ENCODE data around the gene CLCNKB.
A peak's percentile ranks its signal among the peaks of the same experiment; 100 is the strongest.

The CLCNKB gene

DNA sequence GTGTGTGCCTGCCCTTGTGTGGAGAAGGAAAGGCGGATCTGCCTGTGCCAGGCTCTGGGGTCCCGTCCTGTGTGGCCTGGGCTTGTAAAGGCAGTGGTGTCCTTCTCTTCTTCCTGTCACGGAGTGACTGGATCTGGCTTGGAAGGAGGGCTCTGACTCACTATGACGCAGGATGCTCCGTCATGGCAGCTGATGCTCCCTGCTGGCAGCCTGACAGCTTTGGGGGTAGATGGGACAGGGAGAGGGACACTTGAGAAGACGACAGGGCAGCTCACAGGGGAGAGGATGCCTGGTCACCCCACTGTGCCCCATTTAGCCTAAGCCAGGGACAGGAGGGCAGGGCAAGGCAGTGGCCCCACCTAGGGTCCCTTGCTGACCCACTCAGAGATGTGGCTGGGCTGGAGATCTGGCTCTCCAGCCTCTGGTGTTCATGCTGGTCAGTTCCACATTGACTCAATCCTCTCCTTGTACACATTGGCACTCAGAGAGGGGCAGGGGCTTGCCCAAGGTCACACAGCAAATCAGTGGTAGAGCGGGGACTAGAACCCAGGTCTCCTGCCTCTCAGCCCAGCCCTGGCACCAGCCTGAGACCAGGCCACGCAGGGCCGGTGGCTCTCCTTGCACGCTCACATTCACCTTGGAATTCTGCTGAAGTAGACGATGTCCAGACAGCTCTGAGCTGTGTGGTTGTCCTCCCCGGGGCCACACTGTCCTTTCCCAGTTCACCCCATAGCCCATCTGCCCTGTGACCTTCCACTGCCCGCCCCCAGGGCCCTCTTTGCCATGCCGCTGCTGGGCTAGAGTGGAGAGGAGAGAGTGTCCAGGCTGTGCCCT lies 32.7 kb downstream of the CLCNKB start:
- no peak for DNase-seq (ENCODE audit: low spot score)

DNA sequence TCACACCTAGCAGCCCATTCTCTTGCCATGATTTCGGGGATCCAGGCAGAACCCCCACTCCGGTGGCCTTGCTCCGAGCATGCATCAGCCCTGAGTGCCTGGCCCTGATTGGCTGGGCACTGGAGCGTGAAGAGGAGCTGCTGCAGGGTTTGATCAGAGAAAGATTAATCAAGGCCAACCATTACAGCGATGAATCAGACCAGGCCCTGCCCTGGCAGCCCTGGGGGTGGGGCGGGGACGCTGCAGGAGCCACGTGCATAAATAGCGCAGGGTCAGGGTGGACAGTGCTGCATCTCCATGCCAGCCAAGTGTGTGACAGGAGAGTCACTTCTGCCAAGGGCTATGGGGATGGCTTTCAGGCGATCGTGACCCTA lies 33.3 kb downstream of the CLCNKB start:
- DNase-seq (ENCODE audit: low spot score) = no peak

DNA sequence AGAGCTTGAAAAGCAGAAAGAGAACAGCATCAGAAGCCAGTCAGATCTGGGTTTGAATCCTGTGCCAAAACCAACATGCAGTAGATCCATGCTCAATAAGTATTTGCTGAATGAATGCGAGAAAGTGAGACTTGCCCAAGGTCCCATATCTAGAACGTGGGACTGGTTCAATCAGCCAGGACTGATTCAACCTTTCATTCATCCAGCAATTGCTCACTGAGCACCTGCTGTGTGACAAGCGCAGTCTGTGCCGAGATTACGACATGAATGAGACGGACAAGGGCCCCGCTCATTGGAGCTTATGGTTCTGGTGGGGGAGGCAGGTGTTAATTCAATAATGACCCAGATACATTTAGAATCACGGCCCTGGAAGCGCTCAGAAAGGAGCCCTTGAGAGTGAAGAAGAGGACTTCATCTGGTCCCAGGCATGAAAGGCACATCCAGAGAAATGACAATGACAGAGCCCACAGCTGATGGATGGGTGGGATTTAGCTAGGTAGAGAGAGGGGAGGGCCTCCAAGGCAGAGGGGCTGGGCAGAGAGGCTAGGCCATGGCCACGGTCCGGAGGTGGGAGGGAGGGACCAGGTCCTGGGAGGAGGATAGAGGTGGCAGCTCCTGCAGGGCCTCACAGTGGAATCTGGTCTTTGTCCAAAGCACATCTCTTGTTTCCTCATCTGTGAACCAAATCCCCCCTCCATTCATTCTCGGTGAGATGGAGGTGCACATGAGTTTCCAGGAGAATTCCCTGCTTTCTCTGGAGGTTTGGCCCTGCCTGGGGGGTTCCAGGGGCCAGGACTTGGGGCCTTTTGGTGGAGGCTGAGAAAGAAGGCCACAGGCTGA lies 34.0 kb downstream of the CLCNKB start:
- DNase-seq (ENCODE audit: low spot score) = no peak

DNA sequence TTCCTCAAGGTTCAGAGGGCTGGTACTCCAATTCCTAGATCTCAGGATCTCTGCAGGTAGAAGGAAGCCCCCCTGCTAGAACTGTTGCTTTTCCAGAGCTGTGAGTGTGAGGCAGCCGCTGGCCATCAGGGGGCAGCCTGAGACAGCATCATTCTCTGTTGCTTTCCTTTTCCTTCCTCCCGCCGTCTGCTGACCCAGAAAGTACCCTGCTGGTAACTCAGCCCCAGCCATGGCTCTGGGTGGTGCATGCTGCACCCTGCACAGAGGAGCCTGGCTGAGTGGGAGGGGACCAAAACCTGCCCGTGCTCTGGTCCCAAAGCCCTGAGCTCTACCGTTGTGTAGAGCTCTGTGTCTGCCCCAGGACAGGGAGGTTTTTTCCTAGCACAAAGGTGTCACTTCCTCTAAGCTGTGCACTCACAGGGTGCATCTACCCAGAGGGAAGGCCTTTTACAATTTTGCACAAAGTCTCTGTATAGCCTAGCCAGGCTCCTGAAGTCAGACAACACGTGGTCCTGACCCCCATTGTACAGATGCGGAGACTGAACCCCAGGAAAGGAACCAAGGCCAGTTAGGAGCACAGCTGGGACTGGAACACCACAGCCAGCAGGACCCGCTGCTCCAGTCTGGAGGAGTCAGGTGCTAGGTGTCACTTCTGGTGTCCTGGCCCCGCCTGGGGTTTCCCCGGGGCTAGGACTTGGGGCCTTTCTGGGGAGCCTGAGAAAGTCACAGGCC lies 35.5 kb downstream of the CLCNKB start:
- peak; percentile 68 for DNase-seq (ENCODE audit: low spot score)

DNA sequence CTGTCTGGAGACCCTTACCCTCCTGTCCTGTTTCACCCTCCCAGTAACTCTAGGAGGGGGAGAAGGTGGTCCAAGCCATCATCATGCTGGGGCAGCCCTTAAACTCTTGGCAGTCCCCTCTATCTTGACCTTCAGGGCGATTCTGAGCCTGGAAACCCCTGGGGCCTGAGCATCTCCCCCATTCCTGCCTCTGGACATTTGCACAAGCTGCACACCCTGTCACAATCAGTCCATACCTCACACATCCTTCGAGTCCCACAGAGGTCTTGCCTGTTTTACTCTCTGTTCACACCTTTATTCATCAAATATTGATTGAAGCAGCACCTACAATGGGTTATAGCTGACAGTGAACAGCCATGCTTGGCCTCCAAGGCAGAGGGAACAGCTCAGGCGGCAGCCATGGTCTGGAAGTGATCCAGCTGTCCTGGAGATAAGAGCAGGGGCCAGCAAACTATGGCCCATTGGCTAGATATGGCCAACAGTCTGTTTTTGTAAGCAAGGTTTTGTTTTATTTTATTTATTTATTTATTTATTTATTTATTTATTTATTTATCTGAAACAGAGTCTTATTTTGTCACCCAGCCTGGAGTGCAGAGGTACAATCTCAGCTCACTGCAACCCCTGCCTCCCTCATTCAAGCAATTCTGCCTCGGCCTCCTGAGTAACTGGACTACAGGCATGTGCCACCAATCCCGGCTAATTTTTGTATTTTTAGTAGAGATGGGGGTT lies 37.0 kb downstream of the CLCNKB start:
- DNase-seq (ENCODE audit: low spot score) = no peak

DNA sequence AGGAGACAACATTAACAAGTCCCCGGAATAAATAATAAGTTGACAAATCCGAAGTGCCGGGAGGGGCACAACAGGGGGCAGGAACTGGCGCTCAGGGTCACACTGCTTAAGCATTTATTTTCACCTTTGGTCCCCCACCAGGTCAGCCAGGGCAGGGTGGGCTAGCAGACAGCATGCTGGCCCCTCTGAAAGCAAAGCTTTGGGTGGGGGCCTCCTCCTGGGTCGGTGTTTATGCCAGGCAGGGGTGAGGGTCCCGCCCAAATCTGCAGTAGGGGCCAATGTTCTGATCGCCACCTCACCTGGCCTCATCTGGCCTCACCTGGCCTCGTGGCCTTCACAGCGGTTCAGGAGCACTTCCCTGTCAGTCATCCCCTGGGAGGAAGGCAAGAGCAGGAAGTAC lies 38.1 kb downstream of the CLCNKB start:
- DNase-seq (ENCODE audit: low spot score) = no peak

DNA sequence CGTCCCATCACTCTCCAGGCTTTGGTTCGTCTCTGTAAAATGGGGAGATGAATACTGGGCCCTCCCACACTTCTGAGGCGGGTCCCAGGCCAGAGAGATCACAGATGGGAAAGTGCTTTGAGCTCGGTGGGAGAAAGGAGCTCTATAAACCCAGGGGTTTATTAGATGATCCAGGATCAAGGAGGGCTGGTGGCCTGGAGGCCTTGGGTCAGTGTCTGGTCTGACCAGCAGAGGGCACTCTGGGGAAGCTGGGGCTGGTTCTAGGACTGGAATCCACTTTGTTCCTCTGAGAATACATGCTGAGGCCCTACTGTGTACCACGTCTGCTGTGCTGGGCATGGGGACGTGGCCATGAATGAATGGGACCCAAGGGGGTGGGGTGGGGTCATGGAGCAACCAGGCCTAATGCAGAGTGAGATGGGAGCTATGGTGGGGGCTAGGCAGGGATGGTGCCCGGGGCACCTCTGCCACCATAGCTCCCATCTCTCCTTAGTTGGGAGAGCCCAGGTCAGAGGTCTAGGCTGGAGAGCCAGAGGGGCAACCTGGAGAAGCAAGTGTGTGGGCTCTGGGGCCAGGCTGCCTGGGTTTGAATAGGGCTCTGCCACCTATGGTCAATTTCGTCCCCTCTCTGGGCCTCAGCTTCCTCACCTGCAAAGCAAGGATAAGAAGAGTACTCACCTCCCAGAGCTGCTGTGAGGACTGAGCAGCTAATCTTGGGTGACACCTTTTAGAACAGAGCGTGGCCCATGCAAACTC lies 38.9 kb downstream of the CLCNKB start:
- peak; percentile 52 for DNase-seq (ENCODE audit: low spot score)

DNA sequence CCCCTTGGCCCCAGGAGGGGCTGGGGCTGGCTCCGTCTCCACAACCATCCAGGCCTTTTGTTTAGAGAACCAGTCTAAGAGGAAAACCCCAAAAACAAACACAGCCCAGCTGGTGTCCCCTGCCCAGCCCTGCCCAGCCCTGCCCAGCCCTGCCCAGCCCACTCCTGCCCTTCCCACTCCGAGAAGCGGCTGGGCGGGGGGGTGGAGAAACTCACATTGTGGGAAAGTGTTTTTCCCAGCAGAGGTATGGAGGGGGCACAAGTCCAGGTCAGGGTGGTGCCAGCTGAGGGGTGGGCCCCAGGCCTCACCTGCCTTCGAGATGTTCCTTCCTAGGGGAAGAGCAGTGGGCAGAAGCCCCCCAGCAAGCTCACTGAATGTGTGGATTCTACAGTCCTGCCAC lies 39.9 kb downstream of the CLCNKB start:
- DNase-seq (ENCODE audit: low spot score) = no peak

DNA sequence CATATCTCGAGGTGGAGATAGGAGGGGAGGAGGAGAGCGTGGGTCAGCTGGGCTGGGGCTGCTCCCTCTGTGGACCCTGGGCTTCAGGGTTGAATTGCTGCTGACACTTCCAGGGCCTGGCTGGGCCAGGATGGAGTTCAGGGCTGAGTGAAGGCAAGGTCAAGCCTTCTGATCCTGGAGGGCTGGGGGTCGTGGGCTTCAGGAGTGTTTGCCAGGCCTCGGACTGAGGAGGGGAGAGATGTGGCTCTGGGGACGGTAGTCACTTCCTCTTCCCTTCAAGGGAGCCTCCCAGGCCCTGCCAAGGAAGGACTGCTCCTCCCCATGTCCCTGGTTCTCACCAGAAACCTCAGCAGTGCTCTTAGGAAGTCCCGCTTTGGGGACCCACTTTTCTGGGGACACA lies 41.9 kb downstream of the CLCNKB start:
- no peak for DNase-seq (ENCODE audit: low spot score)

DNA sequence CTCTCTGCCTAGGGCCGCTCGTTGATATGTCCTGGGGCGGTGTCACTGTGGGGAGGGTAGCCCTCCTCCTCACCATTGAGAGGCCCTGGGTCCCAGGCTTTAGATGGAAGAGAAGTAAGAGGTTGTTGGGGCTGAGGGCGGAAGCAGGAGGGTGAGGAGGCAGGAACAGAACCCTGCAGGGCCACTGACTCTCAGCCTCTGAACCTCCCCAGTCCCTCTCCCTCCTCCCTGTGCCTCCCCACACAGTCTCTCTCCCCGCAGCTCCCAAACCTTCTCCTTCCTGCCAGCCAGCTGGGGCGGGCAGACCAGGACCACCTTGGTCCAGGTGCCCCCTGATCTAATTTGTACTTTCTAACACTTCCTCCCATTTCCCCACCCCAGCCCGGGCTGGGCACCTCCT lies 44.2 kb downstream of the CLCNKB start:
- no peak for DNase-seq (ENCODE audit: low spot score)

DNA sequence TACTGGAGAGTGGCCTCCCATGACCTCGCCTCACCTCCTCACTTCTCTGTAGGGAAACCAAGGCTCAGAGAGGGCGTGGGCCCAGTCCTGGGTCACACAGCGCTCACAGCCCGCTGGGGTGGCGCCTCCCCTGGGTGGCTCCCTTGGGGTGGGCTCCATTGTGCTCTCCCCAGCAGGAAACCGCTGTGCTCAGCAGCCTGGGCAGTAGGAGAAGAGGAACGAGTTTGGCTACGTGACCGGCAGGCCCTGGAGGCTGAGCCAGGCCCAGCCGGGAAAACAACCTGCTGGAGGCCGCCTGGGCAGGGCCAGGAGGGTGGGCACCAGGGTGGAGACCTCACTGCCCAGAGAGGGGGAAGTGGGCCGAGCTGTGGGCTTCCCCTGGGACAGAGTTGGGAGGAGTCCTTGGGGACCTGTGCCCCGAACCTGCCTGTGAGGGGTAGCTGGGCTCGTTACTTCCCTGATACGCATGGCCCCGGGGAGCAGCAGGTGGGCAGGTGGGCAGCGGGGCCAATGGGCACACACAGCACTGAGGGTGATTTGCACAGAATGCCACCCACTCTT lies 44.8 kb downstream of the CLCNKB start:
- DNase-seq (ENCODE audit: low spot score) = no peak

DNA sequence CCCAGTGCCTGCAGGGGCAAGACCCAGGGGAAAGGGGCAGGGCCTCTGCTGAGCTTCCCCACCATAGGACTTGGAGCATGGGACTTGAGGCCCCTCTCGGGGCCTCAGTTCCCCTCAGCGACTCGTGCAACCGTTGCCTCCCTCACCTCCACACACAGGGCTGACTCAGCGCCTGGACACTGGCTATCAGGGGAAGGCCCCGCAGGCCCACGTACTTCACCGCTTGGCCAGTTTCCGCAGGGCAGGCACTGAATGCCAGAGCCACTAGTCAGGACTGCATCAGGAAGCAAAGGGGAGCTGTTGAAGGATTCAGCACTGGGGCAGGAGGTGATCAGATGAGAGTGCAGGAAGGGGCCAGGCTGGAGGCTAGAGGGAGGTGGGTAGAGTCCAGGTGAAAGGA lies 45.4 kb downstream of the CLCNKB start:
- no peak for DNase-seq (ENCODE audit: low spot score)

DNA sequence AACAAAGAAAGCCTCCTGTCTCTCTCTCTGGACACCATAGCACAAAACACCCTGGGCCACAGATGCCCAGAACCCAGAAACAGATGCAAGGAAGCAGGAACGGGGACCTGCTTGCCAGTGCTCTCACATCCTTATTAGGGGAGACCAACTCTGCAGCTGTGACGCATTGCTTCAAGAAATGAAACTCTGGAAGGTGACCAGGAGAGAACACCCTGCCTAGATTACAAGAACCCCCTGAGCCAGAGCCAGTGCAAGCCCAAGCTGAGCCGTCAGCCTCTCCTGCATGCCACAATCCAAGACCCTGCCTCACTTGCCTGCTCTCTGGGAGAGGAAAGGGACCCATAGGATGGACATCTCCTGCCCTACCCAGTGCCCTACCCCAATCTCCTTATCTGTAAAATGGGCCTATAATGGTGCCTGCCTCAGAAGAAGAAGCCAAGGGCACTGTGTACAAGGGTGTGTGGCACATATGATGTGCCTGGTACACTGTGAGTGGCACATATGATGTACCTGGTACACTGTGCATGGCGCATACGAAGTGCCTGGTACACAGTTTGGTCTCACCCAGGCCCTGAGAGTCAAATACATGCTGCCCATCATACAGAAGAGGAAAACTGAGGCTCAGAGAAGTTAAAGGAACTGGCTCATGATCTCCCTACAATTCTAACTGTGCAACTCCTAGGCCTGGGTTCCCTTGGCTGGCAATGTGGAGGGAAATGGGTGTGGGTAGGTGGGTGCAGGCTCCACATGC lies 46.7 kb downstream of the CLCNKB start:
- DNase-seq (ENCODE audit: low spot score) = no peak

DNA sequence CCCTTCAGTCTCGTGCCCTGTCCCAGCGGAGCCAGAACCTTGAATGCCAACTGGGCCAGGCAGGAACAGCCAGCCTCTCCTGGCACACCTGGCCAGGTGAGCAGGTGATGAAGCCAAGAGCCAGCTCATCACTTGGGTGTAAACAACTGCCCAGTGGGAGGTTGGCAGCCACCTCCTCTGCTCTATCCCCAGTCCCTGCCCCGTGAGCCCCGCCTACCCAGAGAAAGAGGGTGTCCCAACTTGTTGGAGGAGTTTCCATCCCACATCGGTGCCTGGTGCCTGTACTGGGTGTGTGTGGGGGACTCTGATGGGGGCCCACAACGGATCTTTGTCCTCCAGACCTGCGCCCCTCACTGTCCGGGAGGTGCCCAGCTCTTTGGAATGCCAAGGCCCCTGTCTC lies 47.7 kb downstream of the CLCNKB start:
- DNase-seq (ENCODE audit: low spot score) = no peak

DNA sequence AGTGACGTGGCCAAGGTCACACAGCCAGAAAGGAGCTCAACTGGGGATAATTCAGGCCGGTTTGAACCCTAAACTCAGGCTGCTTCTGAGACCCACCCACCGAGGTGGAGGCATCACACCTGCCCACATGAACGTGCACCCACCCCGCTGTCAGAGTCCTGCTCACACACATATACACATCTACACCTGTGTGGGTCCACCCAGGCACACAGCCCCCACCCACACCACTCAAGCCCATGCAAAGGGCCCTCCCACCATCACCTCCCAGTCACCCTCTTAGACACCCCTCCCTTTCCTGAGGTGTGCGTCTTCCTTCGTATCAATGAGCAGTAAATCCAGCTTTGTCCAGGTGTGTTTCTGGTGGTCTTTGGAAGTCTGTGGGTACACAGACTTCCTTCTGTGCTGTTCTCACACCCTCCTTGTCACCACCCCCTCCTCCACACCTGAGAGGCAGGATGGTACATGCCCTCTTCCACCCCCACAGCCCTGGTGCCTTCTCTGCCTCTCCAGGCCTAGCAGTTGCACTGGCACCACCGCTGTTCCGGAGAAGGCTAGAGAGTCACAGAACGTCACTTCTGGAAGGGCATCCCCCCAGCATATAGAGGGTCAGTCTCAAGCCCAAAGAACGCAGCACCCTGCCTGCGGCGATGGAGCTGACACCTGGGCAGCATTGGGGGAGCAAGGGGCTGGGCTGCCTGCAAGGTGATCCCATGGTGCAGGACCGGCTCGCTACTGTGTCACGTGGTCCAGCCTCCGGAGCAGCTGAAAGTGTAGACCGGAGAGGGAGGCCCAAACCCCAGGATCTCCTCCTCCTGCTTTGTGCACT lies 48.7 kb downstream of the CLCNKB start:
- DNase-seq (ENCODE audit: low spot score) = no peak

DNA sequence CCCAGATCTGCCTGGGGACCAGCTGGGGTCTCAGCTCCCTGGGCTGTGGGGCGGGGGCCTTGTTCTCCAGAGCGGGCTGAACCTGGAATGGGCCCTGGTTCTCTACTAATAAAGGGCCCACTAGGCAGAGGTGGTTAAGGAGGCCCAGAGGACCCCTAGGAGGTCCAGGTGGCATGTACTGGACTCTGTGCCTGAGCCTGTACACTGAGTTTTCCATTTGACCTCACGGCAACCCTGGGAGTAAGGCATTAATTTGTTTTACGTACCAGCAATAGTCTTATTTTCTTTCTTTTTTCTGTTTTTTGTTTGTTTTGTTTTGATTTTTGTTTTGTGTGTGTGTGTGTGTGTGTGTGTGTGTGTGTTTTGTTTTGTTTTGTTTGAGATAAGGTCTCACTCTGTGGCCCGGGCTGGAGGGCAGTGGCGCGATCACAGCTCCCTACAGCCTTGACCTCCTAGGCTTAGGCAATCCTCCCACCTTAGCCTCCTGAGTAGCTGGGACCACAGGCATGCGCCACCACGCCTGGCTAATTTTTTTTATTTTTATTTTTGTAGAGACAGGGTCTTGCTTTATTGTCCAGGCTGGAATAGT lies 49.4 kb downstream of the CLCNKB start:
- no peak for DNase-seq (ENCODE audit: low spot score)

DNA sequence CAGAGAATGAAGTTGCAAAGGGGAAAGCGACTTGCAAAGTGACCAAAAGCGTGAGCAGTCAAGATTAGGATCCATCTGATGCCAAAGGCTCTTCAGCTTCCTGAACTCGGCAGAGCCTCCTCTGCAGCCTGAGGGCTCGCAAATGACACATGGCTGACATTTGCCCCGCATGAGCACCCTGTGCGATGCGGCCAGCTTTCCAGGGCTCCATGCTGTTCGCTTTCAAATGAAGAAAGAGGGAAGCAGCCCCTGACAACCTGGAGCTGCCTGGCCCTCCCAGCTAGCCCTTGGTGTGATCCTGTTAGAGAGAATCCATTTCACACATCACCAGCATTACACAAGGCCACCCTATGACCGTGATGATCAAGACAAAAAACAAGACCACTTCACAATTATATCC lies 50.0 kb downstream of the CLCNKB start:
- DNase-seq (ENCODE audit: low spot score) = no peak

DNA sequence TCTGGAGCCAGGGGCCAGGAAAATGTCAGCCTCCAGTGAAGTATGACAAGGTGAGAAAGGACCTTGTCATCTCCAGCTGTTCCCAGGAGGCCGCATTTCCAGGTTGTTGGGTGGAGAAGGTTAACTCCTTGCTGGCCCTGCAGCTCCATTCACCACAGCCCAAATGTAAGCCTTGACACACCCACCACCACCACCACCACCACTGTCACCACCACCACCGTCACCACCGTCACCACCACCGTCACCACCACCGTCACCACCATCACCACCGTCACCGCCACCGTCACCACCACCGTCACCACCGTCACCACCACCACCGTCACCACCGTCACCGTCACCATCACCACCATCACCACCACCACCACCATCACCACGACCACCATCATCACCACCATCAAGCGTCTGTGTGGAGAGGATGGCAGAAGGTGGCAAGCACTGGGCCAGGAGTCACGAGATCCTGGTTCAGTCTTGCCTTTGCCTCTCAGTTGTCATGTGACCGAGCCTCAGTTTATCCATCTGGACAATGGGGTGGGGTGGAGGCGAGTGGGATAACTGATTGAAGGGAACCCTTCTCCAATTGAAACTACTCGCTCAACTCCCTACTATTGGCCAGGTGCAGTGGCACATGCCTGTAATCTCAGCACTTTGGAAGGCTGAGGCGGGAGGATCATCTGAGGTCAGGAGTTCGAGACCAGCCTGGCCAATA lies 51.0 kb downstream of the CLCNKB start:
- DNase-seq (ENCODE audit: low spot score) = no peak
